GM12875 (cell line): ENCODE measurements around the gene ADGRL3.

ENCODE experiments used
- H3K4me3 ChIP-seq: one replicate; pipeline ENCODE4 v1.5.1; 2011; ENCODE audit warnings: low read depth, low read length, control low read depth
- TF ChIP-seq, protein P1 (sequence below): IDR thresholded peaks from 2 replicates; pipeline ENCODE4 v1.5.1; 2011; ENCODE audit warnings: low read depth, mild to moderate bottlenecking, control low read depth, inconsistent platforms, low read length, moderate library complexity, borderline replicate concordance; ENCODE audit not compliant: insufficient read depth

The ADGRL3 gene

GRCh38 chr4:61200187-61200915 lies at the start of gene ADGRL3:
TSS of gene ADGRL3 (plus strand) at chr4:61200326.
- TF ChIP-seq, protein P1, sequence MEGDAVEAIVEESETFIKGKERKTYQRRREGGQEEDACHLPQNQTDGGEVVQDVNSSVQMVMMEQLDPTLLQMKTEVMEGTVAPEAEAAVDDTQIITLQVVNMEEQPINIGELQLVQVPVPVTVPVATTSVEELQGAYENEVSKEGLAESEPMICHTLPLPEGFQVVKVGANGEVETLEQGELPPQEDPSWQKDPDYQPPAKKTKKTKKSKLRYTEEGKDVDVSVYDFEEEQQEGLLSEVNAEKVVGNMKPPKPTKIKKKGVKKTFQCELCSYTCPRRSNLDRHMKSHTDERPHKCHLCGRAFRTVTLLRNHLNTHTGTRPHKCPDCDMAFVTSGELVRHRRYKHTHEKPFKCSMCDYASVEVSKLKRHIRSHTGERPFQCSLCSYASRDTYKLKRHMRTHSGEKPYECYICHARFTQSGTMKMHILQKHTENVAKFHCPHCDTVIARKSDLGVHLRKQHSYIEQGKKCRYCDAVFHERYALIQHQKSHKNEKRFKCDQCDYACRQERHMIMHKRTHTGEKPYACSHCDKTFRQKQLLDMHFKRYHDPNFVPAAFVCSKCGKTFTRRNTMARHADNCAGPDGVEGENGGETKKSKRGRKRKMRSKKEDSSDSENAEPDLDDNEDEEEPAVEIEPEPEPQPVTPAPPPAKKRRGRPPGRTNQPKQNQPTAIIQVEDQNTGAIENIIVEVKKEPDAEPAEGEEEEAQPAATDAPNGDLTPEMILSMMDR = no peak
- no peak within 1 kb of the TSS for H3K4me3 ChIP-seq

- no peak overlapping the region for H3K4me3 ChIP-seq
- TF ChIP-seq, protein P1 = no peak
These were observed 47.7 kb upstream of the ADGRL3 start for GRCh38 chr4:61152433-61152832.

DNA sequence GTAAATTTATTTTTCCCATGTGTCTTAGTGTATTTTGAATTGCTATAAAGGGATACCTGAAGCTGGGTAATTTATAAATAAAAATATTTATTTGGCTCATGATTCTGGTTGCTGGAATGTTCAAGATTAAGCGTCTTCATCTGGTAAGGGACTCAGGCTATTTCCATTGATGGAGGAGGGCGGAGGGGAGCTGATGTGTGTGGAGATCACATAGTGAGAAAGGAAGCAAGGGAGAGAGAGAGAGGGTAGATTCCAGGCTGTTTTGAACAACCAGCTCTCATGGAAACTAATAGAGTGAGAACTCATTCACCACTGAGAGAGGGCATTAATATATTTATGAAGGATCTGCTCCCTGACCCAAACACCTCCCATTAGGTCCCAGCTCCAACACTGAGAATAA lies 39.6 kb upstream of the ADGRL3 start:
- H3K4me3 ChIP-seq = no peak overlapping the region
- TF ChIP-seq, protein P1 = no peak

- TF ChIP-seq, protein P1 = no peak
- no peak overlapping the region for H3K4me3 ChIP-seq
These were observed 38.0 kb upstream of the ADGRL3 start for GRCh38 chr4:61162116-61162515.

DNA sequence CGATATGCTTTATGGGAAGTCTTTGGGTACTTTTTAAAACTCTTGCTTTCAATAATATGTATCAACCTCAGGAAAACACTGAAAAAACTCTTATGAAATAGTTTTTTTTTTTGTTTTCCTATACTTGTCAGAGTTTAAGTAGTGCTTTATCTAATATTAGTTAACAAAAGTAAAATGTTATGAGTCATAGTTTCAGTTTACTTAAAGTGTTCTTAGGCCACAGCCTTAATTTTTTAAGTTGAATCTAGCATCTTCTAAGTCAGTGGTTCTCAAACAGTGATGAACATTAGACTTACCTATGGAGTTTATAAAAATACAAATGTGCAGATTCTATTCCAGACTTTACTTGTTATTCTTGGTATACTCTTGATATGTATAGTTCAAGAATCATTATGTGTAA lies 26.3 kb upstream of the ADGRL3 start:
- TF ChIP-seq, protein P1 = no peak
- no peak overlapping the region for H3K4me3 ChIP-seq

GRCh38 chr4:61175495-61175894 lies 24.6 kb upstream of the ADGRL3 start:
- H3K4me3 ChIP-seq = no peak overlapping the region
- TF ChIP-seq, protein P1 = no peak

- H3K4me3 ChIP-seq = no peak overlapping the region
- TF ChIP-seq, protein P1 = no peak
These were observed 22.8 kb upstream of the ADGRL3 start for GRCh38 chr4:61177367-61177766.
